Smooth muscle cell (in vitro differentiated cells): ENCODE results near the gene ITGB1. TPM values are rescaled to one million over a fixed set of nuclear protein-coding genes. Genes with fewer than 3 reads are reported as not detected.

Experiments
- DNase-seq: peaks from one replicate; lab custom pipeline; 2025; ENCODE audit not compliant: unreplicated experiment; lab: John Stamatoyannopoulos, UW
- H2AFZ ChIP-seq: fragments of 200-600 bp; sonication (generic); 2 replicates; pipeline ENCODE4 v1.6.0; 2016; ENCODE audit warnings: antibody characterized with exemption, low read depth, mild to moderate bottlenecking
- H3F3A ChIP-seq: fragments of 200-600 bp; sonication (generic); 2 replicates; pipeline ENCODE4 v1.6.0; 2017; ENCODE audit warnings: antibody characterized with exemption, low read depth
- H3K27ac ChIP-seq: fragments of 200-600 bp; sonication (generic); 2 replicates; pipeline ENCODE4 v1.5.1; 2016; ENCODE audit warnings: low read depth, mild to moderate bottlenecking
- H3K27me3 ChIP-seq: fragments of 200-600 bp; sonication (generic); 2 replicates; pipeline ENCODE4 v1.6.1; 2016; ENCODE audit warnings: low read depth, mild to moderate bottlenecking
- H3K36me3 ChIP-seq: fragments of 200-600 bp; sonication (generic); 2 replicates; pipeline ENCODE4 v1.5.1; 2016; ENCODE audit warnings: low read depth
- H3K4me1 ChIP-seq: fragments of 200-600 bp; sonication (generic); 2 replicates; pipeline ENCODE4 v1.5.1; 2016; ENCODE audit warnings: low read depth
- H3K4me2 ChIP-seq: fragments of 200-600 bp; sonication (generic); 2 replicates; pipeline ENCODE4 v1.6.0; 2016; ENCODE audit warnings: mild to moderate bottlenecking
- H3K4me3 ChIP-seq: fragments of 200-600 bp; sonication (generic); 2 replicates; pipeline ENCODE4 v1.5.1; 2016; ENCODE audit warnings: mild to moderate bottlenecking
- H3K79me2 ChIP-seq: fragments of 200-600 bp; sonication (generic); 2 replicates; pipeline ENCODE4 v1.6.0; 2016; ENCODE audit warnings: low read depth, mild to moderate bottlenecking
- H3K9ac ChIP-seq: fragments of 200-600 bp; sonication (generic); 2 replicates; pipeline ENCODE4 v1.6.0; 2016; ENCODE audit warnings: low read depth
- H3K9me3 ChIP-seq: fragments of 200-600 bp; sonication (generic); replicated peaks from 2 replicates; pipeline ENCODE4 v1.5.1; 2016; ENCODE audit warnings: low read depth
- H4K20me1 ChIP-seq: fragments of 200-600 bp; sonication (generic); 2 replicates; pipeline ENCODE4 v1.6.0; 2016; ENCODE audit warnings: low read depth
- WGBS: methylation state at CpG from one replicate; pipeline ENCODE4 v1.1.7; 2016; ENCODE audit warnings: low lambda C conversion rate; 5-methylcytosine and 5-hydroxymethylcytosine counted together
- polyA plus RNA-seq: library from polyadenylated mRNA; unstranded; fragments of >200 nt; fragmentation: Nextera tagmentation; extraction: Ambion mirVana; gene quantifications from 2 replicates; pipeline ENCODE4 v1.2.1, GENCODE V29; 2016
- total RNA-seq: library from RNA; depleted of rRNA; stranded (reverse); fragments of >200 nt; gene quantifications from 2 replicates; pipeline ENCODE4 v1.2.3, GENCODE V29; 2014
- TF ChIP-seq, protein P1 (sequence below): fragments of 200-600 bp; sonication (generic); IDR thresholded peaks from 2 replicates; pipeline ENCODE4 v1.5.1; 2017; ENCODE audit warnings: borderline replicate concordance, mild to moderate bottlenecking, antibody characterized with exemption; ENCODE audit not compliant: insufficient read depth, poor library complexity, severe bottlenecking

ITGB1 gene
- total and polyA plus RNA-seq, 2 experiments from 2014 or later, result 859 to 2,267 TPM

DNA sequence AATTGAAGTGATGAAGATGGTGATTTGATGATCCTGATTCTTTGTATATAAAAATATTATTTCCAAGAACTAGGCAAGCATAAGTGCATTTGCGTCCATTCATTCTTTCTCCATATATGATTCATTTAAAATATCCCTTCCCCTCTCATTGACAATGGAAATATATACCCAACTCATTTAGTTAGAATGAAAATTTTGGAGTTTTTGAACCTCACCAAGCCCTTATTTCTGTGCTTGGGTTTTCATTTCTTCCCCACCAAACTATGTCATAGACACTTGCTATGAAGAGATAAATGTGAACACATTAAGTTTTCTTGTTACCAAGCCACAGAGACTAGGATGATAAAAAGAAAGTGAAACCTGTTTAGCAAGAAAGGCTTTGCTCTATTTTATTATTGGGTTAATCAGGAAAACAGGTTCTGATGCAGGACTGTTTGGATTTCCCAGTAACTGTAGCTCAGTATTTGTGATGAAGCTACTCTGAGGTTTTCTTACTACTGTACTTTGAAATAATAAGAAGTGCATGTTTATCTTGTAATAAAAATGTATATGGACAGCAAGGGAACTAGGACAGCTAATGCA is 68.3 kb downstream of the ITGB1 start:
- WGBS, result 93% methylated on average over 1 of the region's 1 CpG
- Histone ChIP-seq H3K4me3 (no peak overlapping the region), H2AFZ (no peak overlapping the region)

DNA sequence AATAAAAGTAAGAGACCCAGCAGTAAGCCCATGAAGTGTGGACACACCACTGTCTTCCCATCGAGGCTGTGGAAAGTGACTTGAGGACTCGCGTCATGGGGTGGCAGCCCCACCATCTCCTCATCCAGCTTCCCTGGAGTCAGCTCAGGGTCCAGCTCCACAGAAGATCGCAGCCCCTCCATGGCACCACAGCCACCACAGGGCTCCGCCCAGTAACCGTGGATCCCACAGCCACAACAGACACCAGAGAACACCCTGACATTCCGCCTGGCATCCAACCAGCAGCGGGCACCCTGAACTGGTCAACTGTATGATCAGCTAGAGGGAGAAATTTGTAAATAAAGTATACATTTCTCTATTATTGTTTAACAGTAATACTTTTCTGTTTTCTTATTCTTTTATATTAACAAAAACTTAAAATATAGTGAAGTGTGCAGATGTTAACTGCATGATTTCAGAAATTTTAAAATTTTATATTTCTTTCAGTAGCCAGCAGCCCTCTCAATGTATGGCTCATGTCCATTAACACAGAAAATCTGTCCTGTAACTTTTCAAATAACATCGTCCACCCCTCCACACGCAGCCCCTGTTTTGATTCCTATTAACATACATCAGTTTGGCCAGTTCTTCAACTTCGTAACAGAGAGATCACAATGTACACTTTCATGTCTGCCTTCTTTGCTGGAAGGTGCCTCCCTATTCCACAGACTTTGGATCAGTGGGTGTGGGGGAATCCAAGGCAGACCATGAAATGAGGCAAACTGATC is 69.7 kb downstream of the ITGB1 start:
- Histone ChIP-seq H3K9me3 (no peaks in the 10 kb centered on the region), H4K20me1 (no peaks in the 10 kb centered on the region), H3K27ac (no peak overlapping the region), H3K9ac (no peak overlapping the region), H3K36me3 (no peaks in the 10 kb centered on the region), H3K4me2 (no peak overlapping the region), H3K4me3 (no peak overlapping the region), H3K4me1 (no peaks in the 10 kb centered on the region), H2AFZ (no peak overlapping the region), H3F3A (no peaks in the 10 kb centered on the region), H3K27me3 (no peaks in the 10 kb centered on the region), H3K79me2 (no peaks in the 10 kb centered on the region)
- WGBS, result 95% methylated on average over 11 of the region's 11 CpGs
- TF ChIP-seq, protein P1, sequence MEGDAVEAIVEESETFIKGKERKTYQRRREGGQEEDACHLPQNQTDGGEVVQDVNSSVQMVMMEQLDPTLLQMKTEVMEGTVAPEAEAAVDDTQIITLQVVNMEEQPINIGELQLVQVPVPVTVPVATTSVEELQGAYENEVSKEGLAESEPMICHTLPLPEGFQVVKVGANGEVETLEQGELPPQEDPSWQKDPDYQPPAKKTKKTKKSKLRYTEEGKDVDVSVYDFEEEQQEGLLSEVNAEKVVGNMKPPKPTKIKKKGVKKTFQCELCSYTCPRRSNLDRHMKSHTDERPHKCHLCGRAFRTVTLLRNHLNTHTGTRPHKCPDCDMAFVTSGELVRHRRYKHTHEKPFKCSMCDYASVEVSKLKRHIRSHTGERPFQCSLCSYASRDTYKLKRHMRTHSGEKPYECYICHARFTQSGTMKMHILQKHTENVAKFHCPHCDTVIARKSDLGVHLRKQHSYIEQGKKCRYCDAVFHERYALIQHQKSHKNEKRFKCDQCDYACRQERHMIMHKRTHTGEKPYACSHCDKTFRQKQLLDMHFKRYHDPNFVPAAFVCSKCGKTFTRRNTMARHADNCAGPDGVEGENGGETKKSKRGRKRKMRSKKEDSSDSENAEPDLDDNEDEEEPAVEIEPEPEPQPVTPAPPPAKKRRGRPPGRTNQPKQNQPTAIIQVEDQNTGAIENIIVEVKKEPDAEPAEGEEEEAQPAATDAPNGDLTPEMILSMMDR, result no peak
- no peak for DNase-seq

More for the DNA sequence above, 68.3 kb downstream of the ITGB1 start:
- no peak overlapping the region for H3K9ac ChIP-seq
- H3K27me3 ChIP-seq, result no peaks in the 10 kb centered on the region
- DNase-seq, result no peak
- H3K79me2 ChIP-seq, result no peaks in the 10 kb centered on the region
- H3K9me3 ChIP-seq, result no peaks in the 10 kb centered on the region
- H4K20me1 ChIP-seq, result no peaks in the 10 kb centered on the region
- TF ChIP-seq, protein P1, result no peak
- no peak overlapping the region for H3K27ac ChIP-seq
- no peaks in the 10 kb centered on the region for H3F3A ChIP-seq
- no peaks in the 10 kb centered on the region for H3K4me1 ChIP-seq
- no peak overlapping the region for H3K4me2 ChIP-seq
- H3K36me3 ChIP-seq, result no peaks in the 10 kb centered on the region

DNA sequence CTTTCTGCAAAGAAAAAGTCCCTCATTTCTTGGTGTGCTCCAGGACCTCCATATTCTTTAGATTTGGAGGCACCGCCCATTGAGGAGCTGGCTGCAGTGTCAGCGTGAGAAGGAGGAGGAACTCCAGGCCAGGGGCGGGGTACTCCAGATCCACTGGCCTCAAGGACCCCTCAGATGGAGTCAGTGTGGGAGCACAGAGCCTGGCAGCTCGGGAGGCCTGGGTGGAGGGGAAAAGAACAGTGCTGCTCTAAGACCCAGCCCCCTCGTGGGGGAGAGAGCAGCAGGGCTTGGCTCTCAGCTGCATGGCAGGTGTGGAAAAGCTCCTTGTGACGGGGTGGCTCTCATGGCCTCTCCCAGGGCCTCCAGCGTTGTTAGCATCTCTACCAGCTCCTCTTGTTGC is 70.5 kb downstream of the ITGB1 start:
- Histone ChIP-seq H3K9me3 (no peaks in the 10 kb centered on the region), H2AFZ (no peak overlapping the region), H3K79me2 (no peaks in the 10 kb centered on the region), H4K20me1 (no peaks in the 10 kb centered on the region), H3K36me3 (no peaks in the 10 kb centered on the region), H3K4me1 (no peaks in the 10 kb centered on the region), H3K27me3 (no peaks in the 10 kb centered on the region), H3K9ac (no peak overlapping the region), H3F3A (no peaks in the 10 kb centered on the region), H3K4me3 (no peak overlapping the region), H3K4me2 (no peak overlapping the region), H3K27ac (no peak overlapping the region)
- TF ChIP-seq, protein P1, result no peak
- no peak for DNase-seq
- 92% methylated on average over 7 of the region's 7 CpGs for WGBS

DNA sequence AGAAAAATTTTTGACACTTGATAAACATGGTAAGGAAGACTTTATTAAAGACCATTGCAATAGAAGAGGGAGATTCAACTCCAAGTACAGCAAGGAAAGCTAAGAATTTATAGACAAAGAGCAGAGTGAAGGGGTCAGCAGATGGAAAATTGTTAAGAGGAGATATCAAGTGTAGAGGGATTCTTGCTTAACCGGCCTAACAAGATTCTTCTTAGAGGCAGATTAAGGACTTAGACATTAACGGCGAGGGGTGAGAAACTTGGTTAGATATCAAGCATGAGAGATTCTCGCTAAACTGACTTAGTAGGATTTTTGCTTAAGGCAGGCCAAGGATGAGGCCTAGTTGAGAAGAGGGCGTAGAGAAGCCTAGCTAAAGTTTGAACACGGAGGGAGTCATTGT is 76.0 kb downstream of the ITGB1 start:
- H2AFZ ChIP-seq, result no peak overlapping the region
- H3F3A ChIP-seq, result no peaks in the 10 kb centered on the region
- no peak overlapping the region for H3K9ac ChIP-seq
- H3K4me2 ChIP-seq, result no peak overlapping the region
- no peaks in the 10 kb centered on the region for H3K36me3 ChIP-seq
- H3K27ac ChIP-seq, result no peak overlapping the region
- no peak for DNase-seq
- no peaks in the 10 kb centered on the region for H3K9me3 ChIP-seq
- H4K20me1 ChIP-seq, result no peaks in the 10 kb centered on the region
- H3K4me3 ChIP-seq, result no peak overlapping the region
- H3K27me3 ChIP-seq, result no peaks in the 10 kb centered on the region
- H3K4me1 ChIP-seq, result no peaks in the 10 kb centered on the region
- no peaks in the 10 kb centered on the region for H3K79me2 ChIP-seq
- TF ChIP-seq, protein P1, result no peak
- WGBS, result 73% methylated on average over 6 of the region's 6 CpGs
